Stimulated activated CD8-positive, alpha-beta memory T cell treated with anti-CD3 and anti-CD28 coated beads, Interleukin-15, amount 100 ng/mL, for 1 hour (primary cell): ENCODE measurements around the gene FGF21.
"Not testable (repeated sequence)": the region's sequence is repeated elsewhere in the genome, so short reads cannot be mapped to it uniquely, and the experiment has no call there.

Experiments used
- DNase-seq: peaks from one replicate; pipeline ENCODE4 v3.0.0-alpha.2; 2020; ENCODE audit warnings: low read depth

The FGF21 gene

DNA sequence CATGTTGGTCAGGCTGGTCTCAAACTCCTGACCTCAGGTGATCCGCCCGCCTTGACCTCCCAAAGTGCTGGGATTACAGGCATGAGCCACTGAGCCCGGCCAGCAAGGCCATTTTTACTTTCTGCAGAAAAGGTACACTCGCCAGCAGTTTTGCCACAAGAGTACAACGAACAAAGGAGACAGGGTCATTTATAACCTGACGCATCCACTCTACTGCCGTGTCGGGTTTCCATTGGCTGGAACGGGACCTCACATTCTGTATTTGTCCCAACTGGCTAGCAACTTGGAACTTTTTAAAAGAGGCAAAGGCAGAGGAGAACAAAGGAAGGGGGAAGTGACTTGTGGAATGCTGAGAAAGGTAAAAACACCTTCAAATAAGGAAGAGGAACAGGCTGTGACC lies 32.0 kb downstream of the FGF21 start:
- DNase-seq, result not testable (repeated sequence)

DNA sequence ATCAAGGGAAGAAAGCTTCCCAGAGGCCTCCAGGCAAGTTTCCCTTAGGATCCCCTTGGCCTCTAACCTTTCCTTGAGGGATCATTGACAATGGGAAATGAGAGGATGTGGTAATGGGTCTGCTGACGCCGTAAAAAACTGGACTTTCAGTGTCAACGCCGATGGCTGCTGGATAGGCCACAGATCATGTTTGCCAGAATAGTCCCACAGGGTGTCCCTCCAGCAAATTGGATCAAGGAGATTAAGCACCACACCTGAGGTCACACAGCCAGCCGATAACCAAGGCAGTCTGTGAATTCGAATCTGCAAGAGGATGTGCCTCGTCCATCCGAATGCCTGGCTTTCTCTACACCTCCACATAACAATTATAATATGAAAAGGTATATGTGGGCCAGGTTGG lies 37.9 kb downstream of the FGF21 start:
- DNase-seq, result no peak

DNA sequence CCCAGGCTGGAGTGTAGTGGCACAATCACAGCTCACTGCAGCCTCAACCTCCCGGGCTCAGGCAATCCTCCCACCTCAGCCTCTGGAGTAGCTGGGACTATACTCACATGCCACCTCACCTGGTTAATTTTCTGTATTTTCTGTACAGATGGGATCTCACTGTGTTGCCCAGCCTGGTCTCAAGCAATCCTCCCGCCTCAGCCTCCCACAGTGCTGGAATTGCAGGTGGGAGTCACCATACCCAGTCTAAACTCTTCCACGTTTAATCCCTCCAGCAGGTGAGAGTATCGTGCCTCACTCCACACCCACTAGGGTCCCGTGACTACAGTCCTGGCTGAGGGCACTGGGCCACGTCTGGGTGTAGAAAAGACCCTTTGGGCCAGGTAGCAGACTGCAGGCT lies 39.0 kb downstream of the FGF21 start:
- DNase-seq, result no peak

DNA sequence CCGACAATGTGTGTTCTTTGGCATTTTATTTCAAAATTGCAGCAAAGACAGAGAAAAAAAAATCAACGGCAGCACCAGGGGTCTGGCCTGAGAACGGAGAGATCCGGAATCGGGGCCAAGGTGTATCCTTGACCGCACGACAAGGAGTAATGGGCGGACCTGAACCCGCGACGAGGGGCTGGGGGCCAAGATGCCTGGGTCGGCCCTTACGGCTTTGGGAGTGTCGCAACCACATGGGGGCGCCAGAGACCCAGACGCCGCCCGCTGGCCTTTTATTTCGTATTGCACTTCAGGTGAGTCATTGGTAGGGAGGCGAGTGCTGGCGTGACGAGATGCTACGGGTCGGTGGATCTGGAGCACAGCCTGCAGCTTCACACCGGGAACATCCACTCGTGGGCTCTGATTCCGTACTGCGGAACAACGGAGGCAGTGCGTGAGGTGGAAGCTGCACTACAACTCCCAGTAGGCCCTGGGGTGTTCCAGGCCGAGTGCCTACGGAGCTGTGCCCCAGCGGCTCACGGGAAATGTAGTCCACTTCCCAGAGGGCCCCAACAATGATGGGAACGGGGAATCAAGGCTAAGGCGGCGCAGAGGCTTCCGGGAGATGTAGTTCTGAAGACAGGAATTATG lies 39.8 kb downstream of the FGF21 start:
- DNase-seq, result peak; percentile 68

DNA sequence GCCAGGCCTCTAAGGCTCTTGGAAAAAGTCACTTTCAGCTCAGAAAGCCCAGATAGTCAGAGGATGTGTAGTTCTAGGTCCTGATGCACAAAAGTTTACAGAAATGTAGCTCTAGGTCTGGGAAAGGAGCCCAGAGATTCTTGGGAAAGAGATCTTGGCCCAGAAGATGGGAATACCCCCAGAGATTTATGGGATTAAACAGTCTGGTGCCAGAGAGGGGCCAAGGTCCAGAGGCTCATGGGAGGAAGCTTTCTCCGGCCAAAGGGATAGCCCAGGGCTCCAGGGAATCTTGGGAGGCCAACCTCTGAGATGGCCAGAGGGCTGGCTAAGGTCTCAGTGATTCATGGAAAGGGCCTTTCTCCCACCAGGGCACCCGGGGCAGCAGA lies 40.4 kb downstream of the FGF21 start:
- no peak for DNase-seq

DNA sequence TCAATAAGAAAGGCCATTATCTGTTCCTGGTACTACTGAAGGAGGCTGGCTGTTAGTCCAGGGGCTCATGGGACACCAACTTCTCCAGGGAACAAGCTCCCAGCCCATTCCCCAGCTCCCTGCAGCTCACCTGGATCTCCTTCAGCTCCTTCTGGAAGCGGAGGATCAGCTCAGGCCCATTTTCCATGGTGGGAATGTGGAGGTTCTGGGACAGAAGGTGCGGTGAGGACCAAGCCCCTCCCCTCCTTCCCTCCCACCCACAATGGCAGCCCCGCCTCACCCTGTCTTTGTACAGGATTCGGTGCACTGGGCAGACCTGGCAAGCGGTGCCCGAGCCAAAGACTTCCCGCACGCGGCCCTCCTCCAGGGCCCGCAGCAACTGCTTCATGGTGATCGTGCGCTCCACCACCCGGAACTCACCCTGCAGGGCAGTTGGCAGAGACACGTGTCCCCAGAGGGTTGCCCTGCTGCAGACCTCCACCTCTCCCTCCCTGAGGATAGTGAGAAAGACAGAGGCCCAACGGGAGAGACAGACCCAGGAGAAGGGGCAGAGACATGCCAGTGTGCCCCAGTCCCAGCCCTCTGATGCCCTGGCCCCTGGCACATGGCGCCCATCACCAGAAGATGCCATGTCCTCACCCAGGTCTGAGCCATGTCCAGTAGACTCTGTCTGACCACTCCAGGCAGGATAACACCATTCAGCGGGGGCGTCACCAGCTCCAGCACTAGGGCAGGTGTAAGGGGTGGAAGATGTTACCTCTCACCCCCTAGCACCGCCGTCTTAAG lies 41.2 kb downstream of the FGF21 start:
- DNase-seq, result no peak

DNA sequence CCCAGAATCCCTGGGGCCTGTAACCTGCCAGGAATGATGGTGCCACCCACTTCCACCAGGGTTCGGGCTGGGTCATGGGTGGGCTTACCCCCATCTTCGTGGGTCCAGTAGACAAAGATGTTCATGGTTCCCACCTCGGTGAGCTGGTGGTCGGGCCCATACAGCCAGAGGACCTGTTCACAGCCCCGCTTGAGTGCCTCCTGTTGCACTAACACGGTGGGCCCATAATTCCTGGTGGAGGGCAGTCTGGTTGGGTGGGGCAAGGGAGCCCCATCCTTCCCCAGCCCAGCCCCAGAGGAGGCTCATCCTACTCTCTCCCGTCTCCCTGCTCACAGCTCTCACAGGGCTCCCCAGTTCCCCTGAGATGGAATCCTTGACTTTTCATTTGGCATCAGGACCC lies 41.8 kb downstream of the FGF21 start:
- no peak for DNase-seq

DNA sequence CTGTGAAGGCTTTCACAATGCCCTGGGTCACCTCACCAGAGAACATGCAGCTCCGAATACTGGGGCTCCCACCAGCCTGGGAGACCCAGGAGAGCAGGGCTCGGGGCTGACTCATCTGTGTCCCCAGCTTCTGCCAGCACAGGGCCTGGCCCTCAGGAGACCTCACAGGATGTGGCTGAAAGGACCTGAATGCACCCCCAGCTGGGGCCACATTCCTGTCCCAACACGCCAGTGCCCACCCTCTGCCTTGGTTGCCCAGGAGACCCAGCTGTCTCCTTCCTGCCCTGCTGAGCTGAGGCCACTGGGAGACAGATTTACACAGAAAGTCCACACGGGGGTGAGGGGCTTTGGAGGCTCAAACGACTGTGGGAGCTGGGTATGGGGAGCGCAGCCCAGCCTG lies 43.6 kb downstream of the FGF21 start:
- no peak for DNase-seq

DNA sequence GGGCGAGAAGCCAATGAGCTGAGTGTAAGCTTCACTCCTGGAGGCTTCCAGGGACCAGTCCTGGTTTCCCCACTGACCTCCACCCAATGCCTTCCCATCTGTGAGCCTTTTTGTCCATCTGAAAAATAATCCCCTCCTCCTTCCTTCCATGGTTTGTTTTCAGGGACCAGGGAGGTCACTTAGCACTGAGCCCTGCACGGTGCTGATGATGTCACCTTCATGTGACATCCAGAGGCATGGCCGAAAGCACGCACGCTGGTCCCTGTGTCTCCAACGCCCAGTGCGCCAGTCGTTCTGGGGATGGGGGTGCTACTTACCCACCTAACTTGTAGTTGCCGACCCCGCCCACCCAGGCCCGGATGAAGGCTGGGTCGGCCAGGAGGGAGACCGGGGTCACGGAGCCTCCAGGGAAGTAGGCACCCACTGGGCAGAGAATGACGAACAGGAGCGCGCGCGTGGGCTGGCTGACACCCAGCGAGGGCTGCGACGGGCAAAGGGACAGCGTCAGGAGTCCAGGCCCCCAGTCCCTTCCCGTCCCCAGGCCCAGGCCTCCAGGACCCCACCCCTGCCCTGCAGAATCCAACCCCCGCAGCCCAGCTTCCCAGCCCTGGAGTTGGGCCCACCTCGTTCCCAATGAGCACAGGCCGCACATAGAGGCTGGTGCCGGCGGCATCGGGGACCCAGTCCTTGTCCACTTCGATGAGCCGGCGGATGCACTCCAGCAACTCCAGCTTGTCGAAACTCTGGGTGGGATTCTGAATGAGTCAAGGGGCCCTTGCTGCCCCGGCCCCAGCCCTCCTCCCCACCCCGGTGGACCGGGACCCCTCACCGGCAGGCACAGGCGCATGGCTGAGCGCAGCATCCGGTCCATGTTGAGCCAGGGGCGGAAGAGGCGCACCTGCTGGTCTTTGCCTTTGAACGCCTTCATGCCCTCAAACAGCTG lies 44.3 kb downstream of the FGF21 start:
- DNase-seq, result no peak

DNA sequence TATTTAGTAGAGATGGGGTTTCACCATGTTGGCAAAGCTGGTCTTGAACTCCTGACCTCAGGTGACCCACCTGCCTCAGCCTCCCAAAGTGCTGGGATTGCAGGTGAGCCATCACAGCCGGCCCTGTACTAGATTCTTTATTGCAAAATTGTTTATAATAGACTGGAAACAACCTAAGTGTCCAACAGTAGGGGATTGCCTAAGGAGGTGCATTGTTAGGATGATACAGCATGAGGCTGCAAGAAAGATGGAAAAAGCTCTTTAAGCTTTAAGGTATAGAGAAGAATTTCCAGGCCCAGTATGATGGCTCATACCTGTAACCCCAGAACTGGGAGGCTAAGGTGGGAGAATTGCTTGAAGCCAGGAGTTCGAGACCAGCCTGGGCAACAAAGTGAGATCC lies 47.3 kb downstream of the FGF21 start:
- DNase-seq, result no peak

DNA sequence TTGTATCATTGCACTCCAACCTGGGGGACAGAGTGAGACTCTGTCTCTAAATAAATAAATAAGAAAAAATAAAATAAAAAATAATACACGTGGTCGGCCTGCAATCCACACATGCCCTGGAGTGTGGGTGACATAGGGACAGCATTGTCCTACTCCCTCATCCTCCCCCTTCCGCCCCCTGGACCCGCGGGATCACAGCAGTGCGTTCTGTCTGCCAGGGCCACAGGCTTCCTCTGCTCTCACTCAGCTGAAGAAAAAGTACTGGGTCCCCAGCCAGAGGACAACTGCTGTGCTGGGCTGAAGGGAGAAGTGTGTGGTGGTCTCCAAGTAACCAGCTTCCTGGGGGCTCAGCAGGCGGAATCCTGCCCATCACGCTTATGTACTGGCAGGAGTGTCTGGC lies 49.2 kb downstream of the FGF21 start:
- no peak for DNase-seq

DNA sequence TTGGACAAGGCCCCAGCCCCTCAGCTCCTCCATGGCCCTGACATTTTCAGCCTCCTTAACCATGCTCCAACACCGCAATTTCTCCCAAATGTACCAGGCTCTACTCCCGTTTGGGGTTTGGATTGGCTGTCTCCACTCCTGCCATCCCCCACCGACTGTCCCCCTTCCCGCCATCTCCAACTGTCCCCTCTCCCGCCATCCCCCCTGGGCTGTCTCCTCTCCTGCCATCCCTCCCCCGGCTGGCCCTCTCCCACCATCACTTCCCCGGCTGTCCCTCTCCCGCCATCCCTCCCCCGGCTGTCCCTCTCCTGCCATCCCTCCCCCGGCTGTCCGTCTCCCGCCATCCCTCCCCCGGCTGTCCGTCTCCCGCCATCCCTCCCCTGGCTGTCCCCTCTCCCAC lies 50.1 kb downstream of the FGF21 start:
- no peak for DNase-seq

DNA sequence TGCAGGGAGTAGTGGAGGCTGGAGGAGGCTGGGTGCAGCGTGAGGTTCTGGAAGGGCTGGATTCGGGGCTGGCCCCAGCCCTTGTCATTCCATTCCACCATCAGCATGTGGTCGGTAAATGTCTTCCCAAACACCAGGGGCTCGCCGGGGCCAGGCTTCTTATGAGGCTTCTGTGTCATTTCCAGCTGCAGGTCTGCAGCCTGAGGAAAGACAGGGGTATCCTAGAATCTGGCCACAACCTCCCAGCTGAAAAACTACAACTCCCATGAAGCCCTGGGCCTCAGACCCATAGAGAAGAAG lies 51.1 kb downstream of the FGF21 start:
- peak; percentile 15 for DNase-seq

DNA sequence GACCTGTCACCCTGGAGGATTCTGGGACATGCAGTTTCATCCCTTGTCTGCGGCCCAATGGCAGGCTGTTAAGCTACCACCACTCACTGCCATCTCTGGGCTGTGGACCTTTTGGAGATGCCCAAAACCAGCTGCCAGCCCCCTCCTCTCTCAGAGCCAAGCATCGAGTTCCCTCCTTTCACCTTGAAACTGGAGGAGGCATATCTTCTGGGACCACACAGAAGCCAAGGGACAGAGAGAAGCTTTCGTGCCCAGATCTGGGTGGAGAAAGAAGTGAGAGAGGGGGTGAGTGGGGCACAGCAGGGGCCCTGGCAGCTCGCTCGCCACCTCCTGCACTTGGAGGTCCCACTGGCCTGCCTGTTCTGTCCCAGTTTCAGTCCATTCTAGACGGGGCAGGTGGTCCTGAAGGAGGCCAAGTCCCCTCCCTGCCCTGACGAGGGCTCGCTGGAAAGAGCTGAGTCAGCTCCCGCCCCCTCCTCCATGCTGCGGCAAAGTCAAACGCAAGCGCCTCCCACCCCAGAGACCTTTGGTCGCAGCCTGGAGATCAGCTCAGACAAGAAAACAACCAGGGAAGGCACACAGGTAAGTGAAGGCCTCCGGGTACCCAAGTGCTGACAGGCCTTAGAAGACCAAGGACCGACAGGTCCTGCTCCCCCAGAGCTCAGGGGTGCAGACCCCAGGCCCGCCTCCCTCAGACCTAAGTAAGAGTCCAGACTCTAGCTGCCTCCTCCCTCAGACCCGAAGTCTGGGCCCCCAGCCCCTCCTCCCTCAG lies 51.7 kb downstream of the FGF21 start:
- DNase-seq, result no peak

DNA sequence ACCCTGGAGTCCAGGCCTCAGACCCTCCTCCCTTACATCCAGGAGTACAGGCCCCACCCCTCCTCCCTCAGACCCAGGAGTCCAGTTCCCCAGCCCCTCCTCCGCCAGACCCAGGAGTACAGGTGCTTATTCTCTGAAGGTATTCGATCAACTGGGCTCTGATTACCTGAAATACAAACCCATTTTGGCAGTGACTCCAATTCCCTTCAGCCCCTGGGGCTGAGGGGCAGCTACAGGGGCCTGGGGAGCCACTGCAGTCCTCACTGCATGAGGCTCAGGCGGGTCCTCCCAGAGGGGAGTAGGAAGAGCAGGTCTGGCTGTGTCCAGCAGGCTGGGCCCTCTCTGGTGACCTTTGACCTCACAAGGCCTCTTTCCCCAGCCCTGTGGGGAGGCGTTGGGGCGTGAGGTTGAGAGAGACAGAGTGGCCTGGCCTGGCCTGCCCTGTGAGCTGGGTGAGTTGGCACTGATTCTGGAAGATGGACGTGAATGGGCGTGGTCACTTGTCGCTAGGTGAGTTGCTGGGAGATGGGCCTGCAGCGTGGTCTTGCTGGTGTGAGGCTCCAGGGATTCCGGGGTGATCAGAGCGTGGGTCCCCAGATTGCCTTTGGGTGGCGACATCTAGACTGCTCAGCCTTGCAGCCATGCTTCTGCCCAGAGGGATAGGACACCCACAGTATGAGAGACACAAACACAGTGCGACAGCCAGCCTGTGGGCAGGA lies 52.4 kb downstream of the FGF21 start:
- no peak for DNase-seq
